ENCODE measurements around the gene TUBB6. TPM values are rescaled to one million over a fixed set of nuclear protein-coding genes. Genes with fewer than 3 reads are reported as not detected.

Gene TUBB6
- total RNA-seq, 1 experiment from 2014 or later = 197 TPM

- H3K36me3 ChIP-seq (ENCODE audit: insufficient read depth, low read length, poor library complexity, severe bottlenecking) = no peaks in the 10 kb centered on the region
- no peak overlapping the region for H3K27ac ChIP-seq (ENCODE audit: low read depth, low read length, poor library complexity, severe bottlenecking)
- H3K4me1 ChIP-seq (ENCODE audit: insufficient read depth, low read length, poor library complexity, severe bottlenecking) = no peaks in the 10 kb centered on the region
- intact Hi-C loops (cut with micrococcal nuclease; ENCODE audit: unreplicated experiment) = no loop called here
- H3K9me3 ChIP-seq (ENCODE audit: low read depth, low read length, poor library complexity, severe bottlenecking) = no peaks in the 10 kb centered on the region
- ChIA-PET CTCF (no interaction called here), POLR2A (ENCODE audit: low non-redundant PET) (no interaction called here)
- TF ChIP-seq CTCF (conservative IDR thresholded peaks at IDR 0.05; ENCODE audit: low read depth, low read length) (no peak), EZH2 (IDR thresholded peaks at IDR 0.05; ENCODE audit: borderline replicate concordance, low read depth, low read length, poor library complexity, severe bottlenecking) (no peak)
- no peak overlapping the region for H3K4me3 ChIP-seq (ENCODE audit: low read depth, low read length, poor library complexity, severe bottlenecking)
- BruUV-seq (replicated peaks) = no TSS peak
- no peak for DNase-seq (ENCODE audit: low spot score)
- H3K27me3 ChIP-seq (replicated peaks; ENCODE audit: insufficient read depth, low read depth, low read length, poor library complexity) = no peaks in the 10 kb centered on the region
Observed at GRCh38 chr18:12299862-12300261, 8.2 kb upstream of the TUBB6 start.

- H3K36me3 ChIP-seq (ENCODE audit: insufficient read depth, low read length, poor library complexity, severe bottlenecking) = no peaks in the 10 kb centered on the region
- no peak overlapping the region for H3K27ac ChIP-seq (ENCODE audit: low read depth, low read length, poor library complexity, severe bottlenecking)
- no peak overlapping the region for H3K4me3 ChIP-seq (ENCODE audit: low read depth, low read length, poor library complexity, severe bottlenecking)
- no peak for DNase-seq (ENCODE audit: low spot score)
- POLR2A ChIA-PET (ENCODE audit: low non-redundant PET) = interaction anchor here (0.7 kb wide), 1 partner anchor 1923 kb away, joined by 4 read pairs; no protein-coding TSS in a partner anchor
- intact Hi-C loops (cut with micrococcal nuclease; ENCODE audit: unreplicated experiment) = no loop called here
- no peaks in the 10 kb centered on the region for H3K9me3 ChIP-seq (ENCODE audit: low read depth, low read length, poor library complexity, severe bottlenecking)
- H3K4me1 ChIP-seq (ENCODE audit: insufficient read depth, low read length, poor library complexity, severe bottlenecking) = no peaks in the 10 kb centered on the region
- no peak for TF ChIP-seq CTCF (conservative IDR thresholded peaks at IDR 0.05; ENCODE audit: low read depth, low read length)
- TF ChIP-seq EZH2 (IDR thresholded peaks at IDR 0.05; ENCODE audit: borderline replicate concordance, low read depth, low read length, poor library complexity, severe bottlenecking) = no peak
- CTCF ChIA-PET = no interaction called here
- H3K27me3 ChIP-seq (replicated peaks; ENCODE audit: insufficient read depth, low read depth, low read length, poor library complexity) = no peaks in the 10 kb centered on the region
- no TSS peak for BruUV-seq (replicated peaks)
Observed at GRCh38 chr18:12301263-12302005, 6.6 kb upstream of the TUBB6 start.

- Histone ChIP-seq H3K4me3 (ENCODE audit: low read depth, low read length, poor library complexity, severe bottlenecking) (no peak overlapping the region), H3K27me3 (replicated peaks; ENCODE audit: insufficient read depth, low read depth, low read length, poor library complexity) (no peaks in the 10 kb centered on the region), H3K36me3 (ENCODE audit: insufficient read depth, low read length, poor library complexity, severe bottlenecking) (no peaks in the 10 kb centered on the region), H3K9me3 (ENCODE audit: low read depth, low read length, poor library complexity, severe bottlenecking) (no peaks in the 10 kb centered on the region), H3K27ac (ENCODE audit: low read depth, low read length, poor library complexity, severe bottlenecking) (no peak overlapping the region), H3K4me1 (ENCODE audit: insufficient read depth, low read length, poor library complexity, severe bottlenecking) (peaks cover 5% of the 10 kb centered on the region)
- POLR2A ChIA-PET (ENCODE audit: low non-redundant PET) = no interaction called here
- no TSS peak for BruUV-seq (replicated peaks)
- CTCF ChIA-PET = no interaction called here
- no peak for DNase-seq (ENCODE audit: low spot score)
- TF ChIP-seq EZH2 (IDR thresholded peaks at IDR 0.05; ENCODE audit: borderline replicate concordance, low read depth, low read length, poor library complexity, severe bottlenecking) (no peak), CTCF (conservative IDR thresholded peaks at IDR 0.05; ENCODE audit: low read depth, low read length) (no peak)
- intact Hi-C loops (cut with micrococcal nuclease; ENCODE audit: unreplicated experiment) = no loop called here
Observed at GRCh38 chr18:12302391-12303147, 5.5 kb upstream of the TUBB6 start.

Measured in A673 (cell line).